Measurements from ENCODE around the gene MDC1.

Gene MDC1

DNA sequence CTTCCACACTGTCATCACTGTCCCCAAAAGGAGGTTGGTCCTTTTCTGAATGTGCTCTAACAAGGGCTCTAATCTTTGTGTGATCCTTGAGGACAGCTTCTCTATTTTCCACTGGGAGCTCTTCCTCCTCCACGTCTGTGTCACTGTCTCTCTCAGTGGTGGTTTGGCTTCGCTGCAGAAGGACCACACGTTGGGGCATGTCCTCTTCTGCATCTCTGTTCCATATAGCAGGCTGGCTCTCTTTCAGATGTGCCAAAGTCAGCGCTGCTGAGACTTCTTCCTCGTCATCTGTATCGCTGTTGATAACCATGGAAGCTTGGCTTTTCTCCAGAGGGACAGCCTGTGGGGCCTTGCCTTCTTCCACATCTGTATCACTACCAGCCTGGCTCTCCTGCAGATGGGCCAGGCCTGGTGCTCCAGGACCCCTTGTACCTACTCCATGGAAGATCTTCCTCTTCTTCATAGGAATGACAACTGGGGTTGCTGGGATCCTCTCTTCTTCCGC is 4.6 kb downstream of the MDC1 start:
- DNase-seq (ENCODE audit: low read depth, low spot score): no peak
- H3K27ac ChIP-seq: no peak overlapping the region

DNA sequence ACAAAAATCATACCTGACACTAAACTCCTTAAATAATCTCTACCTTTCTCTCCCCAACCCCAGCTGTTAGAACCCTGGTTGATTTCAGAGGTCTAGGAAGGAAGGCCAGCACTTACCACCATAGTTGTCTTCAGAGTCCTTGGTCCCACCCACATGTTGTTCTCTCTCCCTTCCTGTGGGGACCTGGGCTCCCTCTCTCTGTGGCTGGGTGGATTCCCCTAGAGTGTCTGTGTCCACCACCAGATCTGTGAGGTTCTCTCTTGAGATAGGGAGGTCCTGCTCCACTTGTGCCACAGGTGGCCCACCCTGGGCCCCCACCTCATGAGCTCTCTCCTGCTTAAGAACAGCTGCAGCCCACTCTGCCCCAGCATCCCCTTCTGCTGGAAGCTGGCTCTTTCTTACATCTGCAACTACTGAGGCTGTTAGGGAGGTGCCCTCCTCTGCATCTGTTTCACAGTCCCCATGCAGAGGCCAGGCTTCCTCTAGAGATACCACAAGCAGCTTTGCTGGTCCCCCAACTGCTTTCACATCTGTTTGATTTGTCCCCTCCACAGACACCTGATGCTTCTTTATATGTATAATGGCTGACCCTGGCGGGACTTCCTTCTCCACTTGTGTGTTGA is 5.2 kb downstream of the MDC1 start:
- H3K27ac ChIP-seq: no peak overlapping the region
- no peak for DNase-seq (ENCODE audit: low read depth, low spot score)

DNA sequence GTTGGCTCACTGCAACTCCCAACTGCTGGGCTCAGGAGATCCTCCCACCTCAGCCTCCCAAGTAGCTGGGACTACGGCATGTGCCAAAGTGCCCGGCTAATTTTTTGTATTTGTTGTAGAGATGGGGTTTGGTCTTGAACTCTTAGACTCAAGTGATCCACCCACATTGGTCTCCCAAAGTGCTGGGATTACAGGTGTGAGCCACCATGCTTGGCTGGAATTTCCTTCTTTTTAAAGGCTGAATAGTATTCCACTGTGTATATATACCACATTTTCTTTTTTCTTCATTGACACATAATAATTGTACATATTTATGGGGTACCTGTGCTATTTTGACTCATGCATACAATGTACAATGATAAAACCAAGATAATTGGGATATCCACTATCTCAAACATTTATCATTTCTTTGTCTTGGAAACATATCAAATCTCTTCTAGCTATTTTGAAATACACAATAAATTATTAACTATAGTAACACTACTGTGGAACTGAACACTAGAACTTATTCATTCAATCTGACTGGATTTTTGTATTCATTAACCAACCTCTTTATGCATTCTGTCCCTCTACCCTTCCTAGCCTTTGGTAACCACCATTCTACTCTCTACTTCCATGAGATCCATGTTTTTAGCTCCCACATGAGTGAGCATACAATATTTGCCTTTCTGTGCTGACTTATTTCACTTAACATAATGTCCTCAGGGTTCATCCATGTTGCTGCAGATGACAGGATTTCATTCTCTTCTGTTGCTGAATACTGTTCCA is 7.8 kb downstream of the MDC1 start:
- DNase-seq (ENCODE audit: low read depth, low spot score): no peak
- H3K27ac ChIP-seq: no peak overlapping the region

DNA sequence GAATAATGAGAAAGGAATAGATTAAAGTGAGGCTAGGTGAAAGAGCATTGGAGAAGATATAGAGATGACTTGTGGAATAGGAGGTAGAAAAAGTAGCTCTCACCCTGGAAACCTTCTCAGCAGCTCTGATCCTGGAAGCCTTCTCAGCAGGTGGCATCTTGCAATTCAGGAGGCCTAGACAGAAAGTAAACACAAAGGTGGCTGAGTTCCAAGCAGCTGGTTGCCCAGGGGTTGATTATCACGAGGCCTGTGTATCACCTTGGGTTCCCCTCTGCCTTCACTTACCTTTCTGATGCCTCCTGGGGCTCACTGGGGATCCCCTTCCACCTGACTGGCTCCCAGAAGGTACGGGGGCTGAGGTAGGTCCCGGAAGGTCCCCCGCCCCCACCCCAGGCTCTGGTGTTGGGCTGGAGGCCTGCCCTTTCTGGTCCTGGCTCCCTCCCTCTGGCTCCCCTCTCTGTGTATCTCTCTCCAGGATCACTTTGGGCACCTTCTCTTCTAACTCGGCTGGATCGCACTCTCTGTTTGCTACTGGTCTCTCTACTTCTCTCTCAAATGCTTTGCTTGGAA is 9.7 kb downstream of the MDC1 start:
- DNase-seq (ENCODE audit: low read depth, low spot score): no peak
- H3K27ac ChIP-seq: no peak overlapping the region

DNA sequence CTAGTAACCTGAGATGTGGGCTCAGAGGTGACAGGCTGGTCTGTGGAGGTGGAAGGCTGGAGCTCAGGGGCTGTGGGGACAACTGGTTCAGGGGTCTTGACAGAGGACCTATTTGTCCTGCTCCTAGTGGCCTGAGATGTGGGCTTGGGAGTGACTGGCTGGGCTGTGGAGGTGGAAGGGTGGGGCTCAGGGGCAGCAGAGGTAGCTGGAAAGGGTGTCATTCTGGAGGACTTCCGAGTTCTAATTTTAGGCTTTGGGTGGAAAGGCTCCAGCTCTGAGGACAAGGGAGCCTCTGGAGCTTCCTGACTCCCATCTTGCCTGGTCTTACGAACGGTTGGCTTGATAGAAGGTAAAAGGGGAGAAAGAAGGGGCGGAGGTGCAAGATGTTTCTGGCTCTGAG is 11.5 kb downstream of the MDC1 start:
- DNase-seq (ENCODE audit: low read depth, low spot score): no peak
- no peak overlapping the region for H3K27ac ChIP-seq

DNA sequence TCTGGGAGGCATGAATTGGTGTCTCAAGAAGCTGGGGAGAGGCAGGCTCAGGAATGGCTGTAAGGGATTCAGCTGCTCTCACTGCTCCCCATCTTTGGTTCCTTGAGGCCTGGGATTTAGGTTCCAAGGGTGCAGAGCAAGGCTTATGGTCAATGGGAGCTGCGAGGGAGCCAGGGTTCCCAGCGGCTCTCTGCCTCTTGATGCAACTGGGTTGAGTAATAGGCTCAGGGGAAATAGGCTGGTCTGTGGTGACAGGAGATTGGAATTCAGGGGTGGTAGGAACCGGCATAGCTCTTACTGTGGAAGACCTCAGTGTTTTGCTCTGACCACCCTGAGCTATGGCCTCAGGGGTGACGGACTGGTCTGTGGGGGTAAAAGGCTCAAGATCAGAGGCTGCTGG is 13.3 kb downstream of the MDC1 start:
- no peak for DNase-seq (ENCODE audit: low read depth, low spot score)
- no peak overlapping the region for H3K27ac ChIP-seq

DNA sequence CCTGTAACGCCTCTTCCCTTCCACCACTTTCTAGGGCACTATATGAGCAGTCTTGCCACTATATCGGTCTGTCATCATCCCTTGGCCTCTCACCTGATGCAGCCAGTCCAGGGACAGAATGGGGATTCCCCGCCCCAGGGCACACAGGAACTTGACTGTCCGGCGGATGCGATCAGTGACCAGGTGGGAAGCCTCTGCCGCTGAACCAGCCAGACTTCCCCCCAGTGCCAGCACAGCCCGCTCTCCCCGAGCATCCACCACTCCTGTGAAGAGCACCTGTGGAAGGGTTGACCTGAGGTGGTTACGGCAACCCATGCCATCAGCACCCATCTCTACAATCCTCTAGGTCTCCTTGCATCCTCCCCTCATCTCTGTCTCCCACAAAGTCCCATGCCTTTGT is 14.1 kb downstream of the MDC1 start:
- no peak for DNase-seq (ENCODE audit: low read depth, low spot score)
- no peak overlapping the region for H3K27ac ChIP-seq

DNA sequence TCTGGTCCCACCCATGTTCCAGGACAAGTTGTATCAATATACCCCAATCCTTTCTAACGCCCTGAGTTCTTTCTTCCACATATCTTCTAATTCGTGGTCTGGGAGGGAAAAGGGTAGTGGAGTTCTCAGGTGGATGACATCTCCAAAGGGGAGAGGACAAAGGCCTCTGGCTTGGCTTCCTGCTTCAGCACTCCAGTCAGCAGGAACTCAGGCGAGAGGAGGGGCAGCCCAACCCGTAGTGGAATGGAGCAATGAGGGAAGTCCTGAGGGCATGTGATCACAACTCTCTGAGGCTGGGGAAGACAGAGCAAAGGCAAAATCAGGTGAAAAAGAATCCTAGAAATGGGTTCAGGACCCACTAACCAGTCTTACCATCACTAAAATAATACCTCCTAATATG is 16.7 kb downstream of the MDC1 start:
- DNase-seq (ENCODE audit: low read depth, low spot score): no peak
- H3K27ac ChIP-seq: peak overlapping the region; percentile 12

DNA sequence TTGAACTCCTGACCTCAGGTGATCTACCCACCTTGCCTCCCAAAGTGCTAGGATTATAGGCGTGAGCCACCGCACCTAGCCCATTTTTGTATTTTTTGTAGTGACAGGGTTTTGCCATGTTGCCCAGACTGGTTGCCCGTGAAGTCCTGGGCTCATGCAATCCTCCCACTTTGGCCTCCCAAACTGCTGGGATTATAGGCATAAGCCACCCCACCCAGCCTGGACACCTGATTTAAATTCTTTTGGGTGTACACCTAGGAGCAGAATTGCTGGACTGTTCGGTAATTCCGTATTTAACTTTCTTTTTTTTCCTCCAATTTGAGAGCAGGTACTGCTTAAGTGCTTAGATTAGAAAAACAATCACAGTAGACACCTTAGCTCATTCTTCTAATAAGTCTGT is 20.6 kb downstream of the MDC1 start:
- no peak overlapping the region for H3K27ac ChIP-seq
- DNase-seq (ENCODE audit: low read depth, low spot score): no peak

DNA sequence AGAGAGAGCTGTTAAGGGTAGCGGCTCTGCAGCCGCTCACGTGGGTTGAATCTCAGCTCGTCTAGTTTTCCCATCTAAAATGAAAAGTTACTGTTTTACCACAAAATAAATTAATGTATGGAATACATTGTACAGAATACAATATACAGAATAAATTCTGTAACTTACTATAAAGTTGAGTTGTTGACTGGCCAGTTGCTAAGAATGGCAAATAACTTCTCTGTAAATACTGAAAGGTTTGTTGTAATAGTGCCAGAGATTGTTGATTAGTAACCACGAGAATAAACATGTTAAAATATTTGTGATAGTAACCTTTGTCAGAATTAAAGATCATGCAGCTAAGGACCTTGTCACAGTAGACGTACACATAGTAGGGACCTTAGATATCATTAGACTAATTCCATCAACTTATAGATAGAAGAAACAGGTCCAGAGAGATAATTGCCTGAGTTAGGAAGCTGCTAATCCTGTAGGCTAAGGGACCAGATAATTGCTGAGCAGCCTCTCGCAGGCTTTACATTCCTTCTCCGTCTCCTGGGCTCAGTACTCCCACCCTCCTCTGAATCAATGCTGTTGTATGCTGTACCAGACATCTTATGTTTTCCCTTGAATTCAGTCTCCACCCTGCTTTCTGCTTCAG is 25.8 kb downstream of the MDC1 start:
- no peak for DNase-seq (ENCODE audit: low read depth, low spot score)
- H3K27ac ChIP-seq: peak overlapping the region; percentile 98

DNA sequence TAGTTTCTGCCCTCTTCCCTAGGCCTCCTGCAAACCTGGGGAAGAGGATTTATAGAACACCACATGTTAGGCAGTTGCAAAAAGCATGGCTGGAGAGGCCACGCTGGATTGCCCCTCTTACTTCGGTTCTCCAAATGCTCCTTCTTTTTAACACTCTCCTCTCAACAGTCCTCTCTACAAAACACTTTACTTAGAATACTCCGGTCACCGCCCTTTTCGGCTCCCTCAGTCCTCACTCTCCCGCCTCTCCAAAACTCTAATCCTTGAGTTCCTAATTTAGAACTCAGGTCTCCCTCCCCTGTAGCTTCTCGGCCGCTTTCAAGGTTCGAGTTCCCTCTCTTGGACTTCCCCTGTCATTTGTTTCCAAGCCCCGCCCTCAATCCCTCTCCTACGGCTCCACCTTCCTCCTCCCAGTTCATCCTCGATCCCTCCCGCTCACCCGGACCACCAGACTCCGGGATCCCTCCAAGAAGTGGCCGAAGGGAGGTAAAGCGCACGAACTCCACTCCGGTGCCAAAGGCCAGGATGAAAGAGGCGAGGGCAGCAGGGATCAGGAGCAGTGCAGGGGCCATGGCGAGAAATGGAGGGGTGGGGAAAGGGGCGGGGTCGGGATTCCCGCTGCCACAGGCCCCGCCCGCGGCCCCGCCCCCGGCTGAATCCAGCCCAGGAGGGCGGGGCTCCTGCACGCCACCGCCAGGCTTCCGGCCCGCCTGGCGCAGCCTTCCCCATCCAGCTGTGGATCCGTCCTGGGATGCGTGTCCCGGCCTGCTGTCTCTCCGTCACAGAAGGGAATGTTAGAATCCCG is 26.5 kb downstream of the MDC1 start, which contains the start of gene NRM:
NRM (minus strand) TSS at position 582 of the 805 bp plus-strand sequence; CDS start at position 572, 10 bp downstream.
- DNase-seq (ENCODE audit: low read depth, low spot score): peak; percentile 50
- peak within 1 kb of the TSS; percentile 98 for H3K27ac ChIP-seq

DNA sequence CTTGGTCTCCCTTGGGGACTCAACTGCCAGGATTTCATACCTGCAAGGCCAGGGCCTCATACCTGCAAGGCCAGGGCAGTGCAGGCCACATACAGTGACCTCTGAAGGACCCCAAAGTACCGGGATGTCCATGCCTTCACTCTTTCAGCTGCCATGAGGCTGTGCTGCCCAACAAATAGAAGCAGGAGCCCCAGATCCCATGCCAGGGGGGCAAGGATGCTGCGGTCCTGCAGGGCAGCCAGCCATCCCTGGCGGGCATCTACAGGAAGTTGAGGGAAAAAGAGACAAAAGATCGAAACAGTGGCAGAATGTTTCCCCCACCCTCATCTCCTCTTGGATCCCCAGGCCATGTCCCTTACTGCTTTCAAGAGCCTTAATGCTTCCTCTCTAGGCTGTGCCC is 27.1 kb downstream of the MDC1 start:
- no peak for DNase-seq (ENCODE audit: low read depth, low spot score)
- peak overlapping the region; percentile 98 for H3K27ac ChIP-seq

DNA sequence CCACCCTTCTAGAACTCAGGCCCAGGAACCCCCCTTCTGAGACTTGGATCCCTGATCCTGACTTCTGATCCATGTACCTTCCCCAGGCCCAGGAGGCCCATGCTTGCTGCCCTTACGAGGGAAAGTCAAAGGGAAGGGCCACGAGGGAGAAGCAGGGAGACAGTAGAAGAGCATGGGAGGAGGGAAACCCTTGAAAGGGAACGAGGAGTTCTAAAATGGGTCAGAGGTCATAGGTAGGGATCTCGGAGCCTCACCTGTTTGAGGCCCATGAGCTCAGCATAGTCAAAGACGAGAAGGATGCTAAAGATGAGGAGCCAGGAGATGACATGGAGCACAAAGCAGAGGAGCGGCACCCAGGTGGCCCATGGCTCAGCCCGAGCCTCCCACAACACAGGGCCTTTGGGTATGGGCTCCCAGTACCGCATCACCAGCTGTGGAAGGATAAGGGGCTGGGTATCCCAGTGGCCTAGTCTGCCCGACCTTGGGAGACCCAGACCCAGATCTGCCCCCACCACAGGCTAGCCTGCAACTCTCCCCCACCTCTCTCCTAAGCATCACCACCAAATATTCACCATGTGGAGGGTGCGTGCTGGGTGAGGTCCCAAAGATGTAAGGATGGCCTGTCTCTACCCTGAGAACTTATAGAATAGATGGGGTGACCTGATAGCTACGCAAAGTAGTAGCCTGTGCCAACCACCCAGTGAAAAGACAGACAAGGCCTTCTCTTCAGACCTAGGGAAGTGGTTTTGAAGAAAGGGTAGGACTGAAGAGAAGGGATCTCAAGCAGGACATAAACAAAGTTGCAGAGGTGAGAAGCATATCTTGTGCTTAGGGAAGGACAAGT is 27.8 kb downstream of the MDC1 start:
- DNase-seq (ENCODE audit: low read depth, low spot score): no peak
- H3K27ac ChIP-seq: peak overlapping the region; percentile 98

DNA sequence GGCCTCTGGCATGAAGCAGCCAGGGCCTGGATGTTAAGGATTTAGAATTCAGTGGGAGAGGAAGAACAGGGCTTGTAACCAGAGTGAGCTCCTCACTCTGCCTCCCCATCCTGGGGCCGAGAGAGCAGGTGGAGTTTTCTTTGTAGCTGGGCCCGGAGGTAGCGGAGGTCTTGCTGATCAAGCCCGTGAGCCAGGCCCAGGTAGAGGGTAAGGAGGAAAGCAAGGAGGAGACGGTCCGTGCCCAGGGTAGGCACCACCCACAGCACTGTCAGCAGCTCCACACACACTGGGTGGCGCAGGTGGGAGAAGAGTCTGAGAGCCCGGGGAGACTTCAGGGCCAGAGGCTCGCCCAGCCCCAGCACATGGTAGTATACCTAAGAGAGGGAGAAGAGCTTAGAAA is 28.5 kb downstream of the MDC1 start:
- H3K27ac ChIP-seq: peak overlapping the region; percentile 98
- DNase-seq (ENCODE audit: low read depth, low spot score): no peak

DNA sequence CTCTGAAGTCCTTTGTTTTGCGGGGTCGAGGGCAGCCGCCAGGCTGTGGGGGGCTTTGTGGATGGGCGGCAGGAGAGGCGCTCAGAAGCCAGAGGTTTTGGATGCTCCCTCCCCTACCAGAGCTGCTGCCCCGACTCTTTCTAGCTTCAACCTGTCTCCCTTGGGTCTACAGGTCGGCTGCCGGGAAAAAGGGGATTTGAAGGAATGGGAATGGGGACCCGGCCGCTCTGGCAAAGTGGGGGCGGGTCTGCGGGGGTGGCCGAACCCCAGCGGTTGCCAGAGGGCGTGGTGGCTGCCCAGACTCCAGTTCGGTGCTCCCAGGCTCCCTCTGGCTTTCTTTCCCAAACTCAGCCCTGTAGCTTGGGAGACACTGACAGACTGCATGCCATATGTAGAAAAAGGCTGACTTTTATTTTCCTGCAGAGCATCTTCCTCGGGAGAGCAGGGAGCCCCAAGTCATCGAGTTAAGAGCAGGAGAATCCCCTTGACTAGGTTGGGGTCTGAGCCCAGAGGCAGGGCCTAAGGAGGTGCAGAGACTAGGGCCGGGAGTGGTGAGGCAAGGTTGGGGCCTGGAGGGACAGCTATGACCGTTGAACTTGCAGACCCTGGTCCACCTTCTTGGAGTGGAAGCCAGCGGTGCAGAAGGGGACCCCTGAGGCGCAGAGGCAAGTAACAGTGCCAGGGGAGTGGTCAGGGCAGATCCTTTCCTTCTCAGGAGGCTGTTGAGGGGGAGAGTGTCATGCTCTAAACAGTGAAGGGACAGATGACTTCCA is 29.2 kb downstream of the MDC1 start:
- peak overlapping the region; percentile 98 for H3K27ac ChIP-seq
- DNase-seq (ENCODE audit: low read depth, low spot score): no peak

DNA sequence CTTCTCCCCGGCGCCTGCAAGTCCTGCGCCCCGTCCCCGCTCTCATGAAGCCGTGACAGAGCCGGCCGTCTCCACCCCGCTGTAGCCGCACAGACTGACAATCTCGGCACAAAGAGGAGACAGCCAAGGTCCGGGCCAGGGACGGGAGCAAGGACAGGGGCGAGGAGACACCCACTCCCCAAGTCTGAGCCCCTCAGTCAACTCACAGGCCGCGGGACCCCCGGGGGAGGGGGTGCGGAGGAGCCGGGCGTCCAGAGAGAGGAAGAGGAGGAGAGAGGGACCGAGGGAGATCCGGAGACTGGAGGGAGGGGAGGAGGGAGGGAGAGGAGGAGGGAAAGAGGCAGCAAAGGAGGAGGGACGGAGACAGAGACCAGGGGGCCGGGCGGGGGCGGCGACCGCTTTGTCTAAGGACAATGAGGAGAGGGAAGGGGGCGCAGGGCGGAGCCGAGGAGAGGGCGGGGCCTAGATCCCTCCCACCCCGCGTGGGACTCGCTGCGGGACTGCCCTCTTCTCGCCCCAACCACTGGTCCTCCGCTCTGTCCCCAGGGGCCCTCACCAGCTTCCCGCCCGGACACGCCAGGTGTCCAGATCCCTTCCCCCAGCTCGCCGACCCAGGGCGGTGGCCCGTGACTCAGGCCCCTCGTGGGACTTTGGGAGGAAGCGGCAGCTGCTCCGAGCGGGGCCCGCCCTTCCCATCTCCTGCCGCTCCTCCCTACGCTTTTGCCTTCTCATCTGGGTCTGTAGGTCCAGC is 30.0 kb downstream of the MDC1 start:
- peak overlapping the region; percentile 98 for H3K27ac ChIP-seq
- peak; percentile 83 for DNase-seq (ENCODE audit: low read depth, low spot score)

DNA sequence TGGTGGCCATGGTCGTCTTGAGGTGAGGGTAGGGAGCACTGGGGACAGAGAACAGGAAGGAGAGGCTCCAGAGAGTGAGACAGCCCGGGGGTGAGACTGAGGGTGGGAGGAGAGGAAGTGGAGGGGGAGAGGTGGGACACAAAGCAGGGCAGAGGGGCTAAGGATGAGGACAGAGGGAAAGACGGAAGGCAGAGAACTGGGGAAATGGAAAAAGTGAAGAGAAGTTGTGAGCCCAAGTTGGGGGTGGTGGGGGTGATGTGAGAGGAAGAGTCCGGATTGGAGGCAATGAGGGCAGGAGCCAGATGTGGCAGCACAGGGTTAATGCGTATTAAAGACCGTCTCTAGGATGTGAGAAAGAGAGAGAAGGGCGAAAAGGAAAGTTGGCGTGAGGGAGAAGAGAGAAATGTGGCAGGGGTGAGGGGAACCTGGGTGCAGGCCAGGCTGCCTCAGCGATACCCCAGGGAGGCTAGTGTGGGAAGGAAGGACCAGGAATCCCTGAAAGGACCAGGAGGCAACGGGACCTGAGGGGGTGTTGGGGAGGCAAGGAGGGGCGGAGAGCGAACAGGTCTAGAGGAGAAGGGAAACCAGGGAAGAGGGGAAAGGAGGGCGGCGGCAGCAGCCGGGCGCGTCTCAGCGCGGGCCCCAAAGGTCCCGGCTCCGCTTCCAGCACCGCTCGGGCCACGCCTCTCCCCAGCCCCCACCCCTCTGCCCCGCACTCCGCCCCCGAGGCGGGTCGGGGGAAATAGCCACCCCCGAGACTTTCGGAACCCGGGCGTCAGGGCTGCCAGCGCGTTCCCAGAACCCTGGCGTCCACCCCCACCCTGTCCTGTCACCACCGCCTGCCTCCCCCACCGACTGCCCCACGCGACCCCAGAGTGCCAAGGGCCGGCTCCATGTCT is 30.8 kb downstream of the MDC1 start, which contains the start of gene PPP1R18:
PPP1R18 (minus strand) TSS at position 637 of the 899 bp plus-strand sequence; CDS start at position 10, 627 bp downstream.
- DNase-seq (ENCODE audit: low read depth, low spot score): no peak
- peak within 1 kb of the TSS; percentile 98 for H3K27ac ChIP-seq

Data from epithelial cell of prostate (primary cell).